HepG2 (cell line): ENCODE data around the gene RUVBL2. TPM values are rescaled to one million over a fixed set of nuclear protein-coding genes. Genes with fewer than 3 reads are reported as not detected.

ENCODE experiments used
- BRF2 ChIP-seq: sonication (generic); formaldehyde crosslinking; IDR thresholded peaks from 2 replicates; pipeline ENCODE4 v1.8.1; 2022; ENCODE audit warnings: mild to moderate bottlenecking, missing genetic modification reagents
- GFI1 ChIP-seq: sonication (generic); formaldehyde crosslinking; IDR thresholded peaks from 2 replicates; pipeline ENCODE4 v1.5.0; 2020; ENCODE audit warnings: missing genetic modification reagents, mild to moderate bottlenecking, borderline replicate concordance
- HMGA1 ChIP-seq: sonication (generic); formaldehyde crosslinking; conservative IDR thresholded peaks from 2 replicates; pipeline ENCODE4 v1.4.0; 2020; ENCODE audit warnings: missing genetic modification reagents
- KLF13 ChIP-seq: sonication (generic); formaldehyde crosslinking; IDR thresholded peaks from 2 replicates; pipeline ENCODE4 v1.4.0; 2020; ENCODE audit warnings: mild to moderate bottlenecking, missing genetic modification reagents
- MBD4 ChIP-seq: IDR thresholded peaks from 2 replicates; pipeline ENCODE4 v1.6.1; 2012; ENCODE audit warnings: low read length, inconsistent platforms, borderline replicate concordance
- NRL ChIP-seq: sonication (generic); formaldehyde crosslinking; IDR thresholded peaks from 2 replicates; pipeline ENCODE4 v1.5.0; 2020; ENCODE audit warnings: missing genetic modification reagents, mild to moderate bottlenecking, moderate library complexity, borderline replicate concordance
- PATZ1 ChIP-seq: sonication (generic); formaldehyde crosslinking; IDR thresholded peaks from 2 replicates; pipeline ENCODE4 v1.4.0; 2020; ENCODE audit warnings: missing genetic modification reagents
- POLR2A ChIP-seq, 2 experiments: IDR thresholded peaks; 2 replicates each; pipeline ENCODE4 v1.6.1; 2011; ENCODE audit warnings: low read depth in 2 of 2, low read length in 2 of 2, mild to moderate bottlenecking in 1 of 2, moderate library complexity in 1 of 2; ENCODE audit not compliant: insufficient read depth in 1 of 2
- RELA ChIP-seq: sonication (generic); formaldehyde crosslinking; IDR thresholded peaks from 2 replicates; pipeline ENCODE4 v1.4.0; 2020; ENCODE audit warnings: missing genetic modification reagents
- SP2 ChIP-seq: sonication (generic); formaldehyde crosslinking; IDR thresholded peaks from 2 replicates; pipeline ENCODE4 v1.5.1; 2020; ENCODE audit warnings: mild to moderate bottlenecking, missing genetic modification reagents
- TIGD3 ChIP-seq: sonication (generic); formaldehyde crosslinking; IDR thresholded peaks from 2 replicates; pipeline ENCODE4 v1.5.1; 2020; ENCODE audit warnings: mild to moderate bottlenecking, missing genetic modification reagents, borderline replicate concordance
- TMF1 ChIP-seq: sonication (generic); formaldehyde crosslinking; IDR thresholded peaks from 2 replicates; pipeline ENCODE4 v1.8.1; 2022; ENCODE audit warnings: low read depth, missing genetic modification reagents
- ZFP90 ChIP-seq: sonication (generic); formaldehyde crosslinking; IDR thresholded peaks from 2 replicates; pipeline ENCODE4 v1.8.0; 2022; ENCODE audit warnings: missing genetic modification reagents, mild to moderate bottlenecking, inconsistent platforms, borderline replicate concordance
- ZSCAN12 ChIP-seq: sonication (generic); formaldehyde crosslinking; IDR thresholded peaks from 2 replicates; pipeline ENCODE4 v1.9.0; 2021; ENCODE audit warnings: mild to moderate bottlenecking, missing genetic modification reagents
- ZSCAN29 ChIP-seq: sonication (generic); formaldehyde crosslinking; conservative IDR thresholded peaks from 2 replicates; pipeline ENCODE4 v1.4.0; 2020; ENCODE audit warnings: mild to moderate bottlenecking, missing genetic modification reagents
- polyA plus RNA-seq, 8 experiments: library from polyadenylated mRNA; depleted of rRNA in 3 of 8; stranded (reverse) in 7 of 8; unstranded in 1 of 8; fragments of >200 nt; fragmentation: Illumina TruSeq in 4 of 8; extraction: Trizol in 4 of 8; gene quantifications; 2 replicates each; pipeline versions ENCODE4 v1.2.1 to v1.2.3, GENCODE V29; 2011 to 2016; ENCODE audit warnings: low read depth in 4 of 8, missing spikeins in 1 of 8, mixed read lengths in 1 of 8; ENCODE audit not compliant: insufficient read depth in 1 of 8
- total RNA-seq, 5 experiments: library from RNA; depleted of rRNA; stranded (reverse); fragments of >200 nt; fragmentation: Illumina TruSeq; extraction: Trizol; gene quantifications; 2 replicates each; pipeline ENCODE4 v1.2.3, GENCODE V29; 2016; ENCODE audit warnings: low read depth in 1 of 5

Gene RUVBL2
- total and polyA plus RNA-seq, 2 of the 13 experiments (the other 11 are each of a cell fraction or from before 2014, with no cell fraction given), result 120 to 122 TPM

- TF ChIP-seq BRF2 (CRISPR knock-in tag) (peak; percentile 63; the same call in 1 of the 2 replicates), ZFP90 (CRISPR knock-in tag) (peak; percentile 66), NRL (CRISPR knock-in tag) (no peak), ZSCAN12 (peak; percentile 50; the same call in 1 of the 2 replicates), ZSCAN29 (CRISPR knock-in tag) (no peak), RELA (CRISPR knock-in tag) (peak; percentile 33; the same call in 1 of the 2 replicates), PATZ1 (CRISPR knock-in tag) (peak; percentile 85), POLR2A (IDR thresholded peaks at IDR 0.05; ENCODE audit: insufficient read depth in 1 of 2, low read depth in 2 of 2, low read length in 2 of 2) (peak in 1 of 2 experiments; percentile 69; a peak in 3 of 4 replicates), MBD4 (no peak), TIGD3 (CRISPR knock-in tag) (no peak), GFI1 (CRISPR knock-in tag) (peak; percentile 33; the same call in 1 of the 2 replicates), HMGA1 (no peak), SP2 (CRISPR knock-in tag) (peak; percentile 60), KLF13 (CRISPR knock-in tag) (no peak), TMF1 (CRISPR knock-in tag) (peak; percentile 28; the same call in 1 of the 2 replicates)
- TF ChIP-seq, all 625 proteins: peak for 238
Measured at GRCh38 chr19:48954595-48955307, 38.9 kb upstream of the RUVBL2 start, which contains the start of gene BAX (continued).
